Prostate gland (tissue), 2 donors: ENCODE results near the gene MAML3.

ENCODE experiments used
- CTCF ChIP-seq, 4 experiments: fragments of 200-600 bp in 2 of 4; fragments of 450-650 bp in 2 of 4; sonication (generic) in 2 of 4; IDR thresholded peaks; 1 replicate in 3 of 4; 2 replicates in 1 of 4; pipeline ENCODE4 v1.5.1; 2016 to 2019; ENCODE audit warnings: antibody characterized with exemption in 4 of 4, mild to moderate bottlenecking in 2 of 4, moderate library complexity in 2 of 4
- POLR2A ChIP-seq: fragments of 450-650 bp; IDR thresholded peaks from one replicate; pipeline ENCODE4 v1.6.1; 2016; ENCODE audit warnings: antibody characterized with exemption, mild to moderate bottlenecking
- POLR2AphosphoS5 ChIP-seq: sonication (generic); formaldehyde crosslinking; IDR thresholded peaks from one replicate; pipeline ENCODE4 v1.6.1; 2017; ENCODE audit warnings: antibody characterized with exemption

GRCh38 chr4:139843641-139844040 lies 310.3 kb downstream of the MAML3 start:
- TF ChIP-seq CTCF (IDR thresholded peaks at IDR 0.05) (no peak), POLR2A (no peak), POLR2AphosphoS5 (no peak)
